ENCODE data around the gene ISG20L2. TPM values are rescaled to one million over a fixed set of nuclear protein-coding genes. Genes with fewer than 3 reads are reported as not detected.

The ISG20L2 gene
- total RNA-seq, 1 experiment from 2014 or later, result 30.8 TPM

DNA sequence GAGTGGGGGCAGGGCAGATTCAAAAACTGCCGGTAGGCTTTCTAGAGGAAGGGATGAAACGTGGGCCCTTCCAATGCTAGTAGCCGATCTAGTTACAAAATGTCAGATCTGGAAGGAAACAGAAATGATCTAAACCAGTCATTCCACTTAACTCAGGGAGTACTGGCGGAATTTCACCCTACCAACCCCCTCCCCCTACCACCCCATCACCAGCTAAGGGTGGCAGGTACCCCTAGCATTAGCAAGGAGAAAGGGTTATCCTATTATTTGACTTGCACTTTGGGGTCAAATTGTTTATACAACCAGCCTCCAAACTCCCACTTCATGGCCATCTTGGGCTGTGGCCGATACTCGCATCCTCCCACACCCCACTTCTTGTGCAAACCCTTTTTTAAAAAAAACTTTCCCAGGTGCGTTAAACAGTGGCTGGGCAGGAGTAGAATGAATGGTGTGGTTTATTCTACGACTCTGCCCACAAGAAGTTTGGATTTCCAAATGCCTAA is 13.0 kb upstream of the ISG20L2 start:
- no peak for DNase-seq (ENCODE audit: low spot score)

GRCh38 chr1:156740741-156741480 is 12.3 kb upstream of the ISG20L2 start, which contains the start of gene MRPL24:
Gene MRPL24, minus strand, starts transcription at chr1:156741088. Its CDS starts 2,384 bp downstream, at chr1:156738704.
- peak; percentile 98 for DNase-seq (ENCODE audit: low spot score)

DNA sequence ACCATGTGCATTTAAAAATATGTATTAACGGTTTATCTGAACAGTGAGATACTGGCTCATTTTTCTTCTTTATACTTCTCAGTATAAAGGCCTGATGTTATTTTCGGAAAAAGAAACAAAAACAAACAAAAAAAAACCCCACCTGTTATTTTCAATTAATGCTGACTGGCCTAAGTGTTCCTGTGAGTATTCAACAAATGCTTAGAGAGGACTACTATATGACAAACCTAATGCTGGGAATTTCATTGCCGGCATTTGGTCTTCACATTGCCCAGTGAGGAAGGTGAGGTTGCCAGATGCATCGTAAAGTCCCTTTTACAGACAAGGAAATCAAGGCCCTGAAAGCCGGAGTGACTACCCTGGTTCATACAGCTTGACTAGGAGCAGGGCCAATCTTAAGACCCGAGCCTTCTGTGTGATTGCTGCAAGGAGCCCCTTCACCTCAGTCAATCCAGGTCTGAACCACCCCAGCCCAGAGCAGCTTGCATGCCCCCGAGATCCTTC is 11.7 kb upstream of the ISG20L2 start:
- peak; percentile 41 for DNase-seq (ENCODE audit: low spot score)

DNA sequence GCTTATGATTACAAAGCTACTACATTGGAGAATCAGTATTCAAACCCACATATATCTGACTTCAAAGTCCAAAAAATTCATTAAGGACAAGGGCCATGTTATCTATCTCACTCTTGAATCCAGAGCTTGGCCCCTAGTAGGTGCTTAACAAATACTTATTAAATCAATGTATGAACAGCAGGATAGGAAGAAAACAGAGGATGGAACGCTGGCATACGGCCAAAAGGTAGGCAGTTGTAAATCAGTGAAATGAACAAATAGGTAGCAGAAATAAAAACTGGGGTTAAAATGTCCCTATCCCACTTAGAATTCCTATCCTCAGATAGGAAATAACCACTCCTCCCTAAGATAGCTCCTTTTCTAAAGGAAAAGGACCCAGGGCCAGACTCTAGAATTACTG is 10.3 kb upstream of the ISG20L2 start:
- DNase-seq (ENCODE audit: low spot score), result no peak

DNA sequence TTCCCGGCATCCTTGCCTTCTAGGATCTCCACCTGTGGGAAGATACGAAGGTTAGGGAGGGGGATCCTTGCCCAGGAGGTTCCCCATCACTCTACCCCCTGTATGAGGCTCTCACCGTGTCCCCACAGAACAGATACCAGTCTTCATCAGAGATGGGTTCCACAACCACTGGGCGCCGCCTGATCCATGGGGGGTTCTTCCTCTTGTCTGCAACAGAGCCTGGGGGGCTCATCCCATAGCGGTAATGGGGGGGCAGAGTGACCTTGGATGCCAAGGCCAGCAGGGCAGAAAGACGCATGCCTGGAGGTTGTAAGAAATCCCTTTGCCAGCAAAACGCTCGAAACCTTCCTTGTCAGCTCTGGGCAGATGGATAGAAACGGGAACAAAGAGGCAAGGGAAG is 9.8 kb upstream of the ISG20L2 start:
- DNase-seq (ENCODE audit: low spot score), result no peak

DNA sequence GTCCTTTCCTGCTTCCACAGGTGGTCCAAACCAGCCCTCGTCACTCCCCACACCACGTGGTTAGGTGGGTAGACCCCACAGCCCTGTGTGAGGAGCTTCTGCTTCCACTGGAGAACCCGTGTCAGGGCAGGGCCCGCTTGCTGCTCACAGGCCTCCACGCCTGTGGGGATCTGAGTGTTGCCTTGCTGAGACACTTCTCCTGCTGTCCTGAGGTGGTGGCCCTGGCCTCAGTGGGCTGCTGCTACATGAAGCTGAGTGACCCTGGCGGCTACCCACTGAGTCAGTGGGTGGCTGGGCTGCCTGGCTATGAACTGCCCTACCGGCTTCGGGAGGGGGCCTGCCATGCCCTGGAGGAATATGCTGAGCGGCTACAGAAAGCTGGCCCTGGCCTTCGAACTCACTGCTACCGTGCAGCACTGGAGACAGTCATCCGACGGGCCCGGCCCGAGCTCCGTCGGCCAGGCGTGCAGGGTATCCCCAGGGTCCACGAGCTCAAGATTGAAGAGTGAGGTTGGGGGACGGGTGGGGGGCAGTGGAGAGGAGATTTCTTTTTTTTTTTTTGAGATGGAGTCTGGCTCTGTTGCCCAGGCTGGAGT is 5.5 kb upstream of the ISG20L2 start:
- no peak for DNase-seq (ENCODE audit: low spot score)

GRCh38 chr1:156727926-156728598 is 504 bp downstream of the ISG20L2 start, which contains the start of gene METTL25B:
Gene METTL25B, plus strand, starts transcription at chr1:156728469. Its CDS starts 636 bp downstream, at chr1:156729105.
- peak; percentile 86 for DNase-seq (ENCODE audit: low spot score)

- DNase-seq (ENCODE audit: low spot score), result no peak
These were observed 1.1 kb downstream of the ISG20L2 start for GRCh38 chr1:156727492-156727891.

- peak; percentile 88 for DNase-seq (ENCODE audit: low spot score)
These were observed 1.9 kb downstream of the ISG20L2 start for GRCh38 chr1:156726549-156727226.

- DNase-seq (ENCODE audit: low spot score), result peak; percentile 98
These were observed 2.8 kb downstream of the ISG20L2 start for GRCh38 chr1:156725683-156726280.

DNA sequence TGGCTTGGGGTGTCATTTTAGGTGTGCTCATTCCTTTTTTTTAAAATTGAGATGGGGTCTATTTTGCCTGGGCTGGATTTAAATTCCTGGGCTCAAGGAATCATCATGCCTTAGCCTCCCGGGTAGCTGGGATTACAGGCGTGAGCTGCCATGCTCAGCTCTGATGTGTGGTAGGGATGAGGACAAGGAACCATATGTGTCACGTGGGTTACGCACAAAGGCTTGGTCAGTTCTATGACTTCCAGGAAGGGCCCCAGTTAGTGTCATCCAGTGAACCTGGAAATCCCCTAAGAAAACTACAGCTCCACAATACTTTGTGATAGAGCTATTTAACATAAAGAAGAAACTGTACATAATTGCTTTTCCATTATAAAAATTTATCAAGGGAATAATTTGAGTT is 7.0 kb downstream of the ISG20L2 start:
- no peak for DNase-seq (ENCODE audit: low spot score)

DNA sequence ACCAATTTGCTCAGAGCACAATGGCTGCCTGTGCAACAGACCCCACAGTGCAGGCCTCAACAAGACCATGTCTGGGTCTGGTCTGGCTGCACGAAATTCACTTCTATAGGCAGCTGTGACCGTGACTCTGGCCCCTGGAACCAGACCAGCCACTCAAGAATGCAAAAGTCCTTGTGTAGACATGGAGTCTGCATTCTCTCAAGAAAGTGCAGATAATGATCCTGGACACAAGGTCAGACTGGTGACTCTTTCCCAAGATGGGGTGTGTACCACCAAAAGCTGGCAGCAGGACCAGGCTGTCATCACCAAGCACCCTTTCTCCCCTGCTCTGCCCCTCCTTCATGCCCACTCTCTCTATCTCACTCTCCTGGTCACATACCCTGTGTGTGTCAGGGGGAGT is 7.4 kb downstream of the ISG20L2 start:
- DNase-seq (ENCODE audit: low spot score), result no peak

- DNase-seq (ENCODE audit: low spot score), result no peak
These were observed 11.2 kb downstream of the ISG20L2 start for GRCh38 chr1:156717351-156717750.

DNA sequence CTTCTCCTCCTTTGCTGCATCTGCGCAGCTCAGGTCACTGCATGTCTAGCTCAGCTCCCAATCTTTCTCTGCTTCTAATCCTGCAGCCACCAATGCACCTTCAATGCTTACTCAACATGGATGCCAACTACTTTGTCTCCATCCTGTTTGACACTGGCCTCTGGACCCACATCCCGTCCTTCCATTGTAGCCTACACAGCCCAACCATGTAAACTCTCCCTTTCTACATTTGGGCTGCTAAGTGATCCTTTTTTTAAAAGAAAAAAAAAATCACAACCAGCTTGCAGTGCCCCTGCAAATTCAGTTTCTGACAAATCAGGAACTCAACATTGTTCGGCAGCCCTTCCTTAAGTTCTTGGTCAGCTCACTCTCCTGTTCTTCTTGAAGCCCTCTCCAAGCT is 13.7 kb downstream of the ISG20L2 start:
- no peak for DNase-seq (ENCODE audit: low spot score)

DNA sequence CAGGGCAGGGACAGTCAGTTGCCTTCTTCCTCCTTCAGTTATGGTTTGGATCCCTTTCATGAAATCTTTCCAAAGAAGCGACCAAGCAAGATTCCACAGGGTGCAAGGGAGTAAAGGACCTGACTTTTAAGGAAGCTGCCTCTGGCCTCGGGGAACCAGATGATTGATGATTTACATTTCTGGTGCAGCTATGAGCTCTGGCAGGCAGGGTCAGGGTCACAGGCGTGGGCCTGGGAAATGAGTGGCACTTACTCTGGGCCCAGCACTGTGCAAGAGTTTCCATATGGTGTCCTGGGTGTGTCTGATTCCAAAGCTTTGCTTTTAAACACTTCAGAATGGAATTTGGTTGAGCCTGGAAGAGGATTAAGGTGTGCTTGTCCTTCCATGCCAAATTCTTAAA is 15.9 kb downstream of the ISG20L2 start:
- DNase-seq (ENCODE audit: low spot score), result no peak

- DNase-seq (ENCODE audit: low spot score), result no peak
These were observed 17.4 kb downstream of the ISG20L2 start for GRCh38 chr1:156711011-156711817.

DNA sequence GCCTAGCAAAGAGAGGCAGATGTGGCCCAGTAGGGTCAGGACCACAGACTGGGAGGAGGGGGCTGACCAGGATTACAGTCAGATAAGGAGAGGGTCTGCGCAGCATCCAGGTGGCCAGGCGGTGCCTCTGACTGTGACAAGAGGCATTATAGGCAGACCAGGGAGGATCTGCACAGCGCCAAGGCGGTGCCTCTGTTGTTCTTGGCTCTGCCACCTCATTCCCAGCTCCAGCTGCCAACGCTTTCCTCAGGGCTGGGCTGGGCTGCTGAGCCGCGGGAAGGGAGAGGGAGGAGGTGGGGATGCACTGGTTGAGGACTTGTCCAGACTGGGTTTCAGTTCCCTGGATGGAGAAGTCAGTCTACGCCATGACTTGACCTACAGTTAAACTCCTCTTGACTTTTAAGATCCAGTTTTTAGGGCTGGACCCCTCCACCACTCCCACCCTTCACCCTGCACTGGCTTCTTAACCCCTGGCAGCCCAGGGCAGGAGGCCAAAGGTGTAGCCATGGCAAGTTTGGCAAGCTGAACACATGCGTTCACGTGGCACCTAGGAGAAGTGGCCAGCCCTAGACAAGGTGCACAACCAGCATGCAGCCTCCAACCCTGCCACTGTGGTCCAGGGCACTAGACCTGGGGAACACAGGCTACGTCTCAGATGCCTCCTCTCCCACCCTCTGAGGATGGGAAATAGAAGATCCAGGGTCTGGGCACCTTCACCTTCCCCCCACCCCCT is 18.6 kb downstream of the ISG20L2 start:
- DNase-seq (ENCODE audit: low spot score), result peak; percentile 85

- DNase-seq (ENCODE audit: low spot score), result no peak
These were observed 19.5 kb downstream of the ISG20L2 start for GRCh38 chr1:156709031-156709430.

- DNase-seq (ENCODE audit: low spot score), result no peak
These were observed 20.3 kb downstream of the ISG20L2 start for GRCh38 chr1:156708218-156708661.
